Activated CD8-positive, alpha-beta memory T cell treated with anti-CD3 and anti-CD28 coated beads, Interleukin-2, amount 50 U/mL, for 4 hours (primary cell): ENCODE measurements around the gene ZNF283.

Experiments used
- DNase-seq: peaks from one replicate; pipeline ENCODE4 v3.0.0-alpha.2; 2020

ZNF283 gene

DNA sequence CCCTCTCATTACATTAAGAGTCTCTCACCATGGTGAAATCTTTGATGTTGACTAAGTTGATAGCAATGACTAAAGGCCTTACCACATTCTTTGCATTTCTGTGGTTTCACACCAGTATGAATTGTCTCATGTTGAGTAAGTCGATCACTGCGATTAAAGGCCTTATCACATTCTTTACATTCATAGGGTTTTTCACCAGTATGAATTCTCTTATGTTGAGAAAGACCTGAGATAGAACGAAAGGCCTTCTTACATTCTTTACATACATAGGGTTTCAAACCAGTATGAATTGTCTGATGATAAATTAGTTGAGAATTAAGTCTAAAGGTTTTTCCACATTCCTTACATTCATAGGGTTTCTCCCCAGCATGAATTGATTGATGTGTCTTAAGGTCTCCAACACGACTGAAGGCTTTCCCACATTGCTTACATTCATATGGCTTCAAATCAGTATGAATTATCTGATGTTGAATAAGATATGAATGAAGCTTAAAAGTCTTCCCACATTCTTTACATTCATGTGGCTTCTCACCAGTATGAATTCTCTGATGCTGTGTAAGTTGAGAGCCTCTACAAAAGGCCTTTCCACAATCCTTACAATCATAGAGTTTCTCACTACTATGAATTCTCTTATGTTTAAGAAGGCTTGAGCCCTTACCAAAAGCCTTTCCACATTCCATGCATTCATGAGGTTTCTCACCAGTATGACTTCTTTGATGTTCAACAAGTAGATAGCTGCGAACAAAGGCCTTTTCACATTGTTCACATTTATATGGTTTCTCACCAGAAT lies 45.6 kb downstream of the ZNF283 start:
- DNase-seq = no peak

DNA sequence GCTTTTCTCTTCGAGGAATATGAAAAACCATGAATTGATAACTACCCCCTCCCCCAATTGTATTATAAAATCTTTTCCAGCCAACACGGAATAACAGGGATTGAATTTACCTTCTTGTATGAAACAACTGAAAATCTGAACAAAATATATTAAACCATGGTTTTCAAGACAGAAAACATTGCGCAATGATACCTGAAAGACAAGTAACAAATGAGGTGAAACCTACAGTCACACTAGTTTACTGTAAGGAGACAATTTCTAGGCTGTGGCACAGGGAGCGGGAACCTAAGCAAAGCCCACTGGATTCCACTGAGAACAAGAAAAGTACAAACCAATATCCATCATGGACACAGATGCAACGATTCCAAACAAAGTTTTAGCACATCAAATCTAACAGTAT lies 53.4 kb downstream of the ZNF283 start:
- DNase-seq = no peak

DNA sequence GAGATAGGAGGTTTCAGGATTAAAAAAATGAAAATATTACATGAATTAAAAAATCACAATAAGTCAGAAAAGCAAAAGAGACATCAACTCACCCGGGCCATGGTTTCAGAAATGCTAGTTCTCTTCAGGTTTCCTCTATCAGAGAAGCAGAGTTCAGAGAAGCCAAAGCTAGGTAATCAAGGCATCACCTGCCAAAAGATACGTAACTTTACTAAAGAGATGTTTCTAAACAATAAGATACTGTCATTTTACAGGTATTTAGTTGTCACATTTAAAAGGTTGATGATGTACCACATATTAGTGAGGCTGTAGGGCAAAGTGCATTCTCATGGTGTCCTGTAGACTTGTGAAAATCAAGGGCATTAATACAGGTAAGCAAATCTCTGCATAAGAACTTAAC lies 56.7 kb downstream of the ZNF283 start, which contains the start of gene ZNF404:
Gene ZNF404 (minus strand): TSS at position 101 of the 400 bp plus-strand sequence.
- no peak for DNase-seq

DNA sequence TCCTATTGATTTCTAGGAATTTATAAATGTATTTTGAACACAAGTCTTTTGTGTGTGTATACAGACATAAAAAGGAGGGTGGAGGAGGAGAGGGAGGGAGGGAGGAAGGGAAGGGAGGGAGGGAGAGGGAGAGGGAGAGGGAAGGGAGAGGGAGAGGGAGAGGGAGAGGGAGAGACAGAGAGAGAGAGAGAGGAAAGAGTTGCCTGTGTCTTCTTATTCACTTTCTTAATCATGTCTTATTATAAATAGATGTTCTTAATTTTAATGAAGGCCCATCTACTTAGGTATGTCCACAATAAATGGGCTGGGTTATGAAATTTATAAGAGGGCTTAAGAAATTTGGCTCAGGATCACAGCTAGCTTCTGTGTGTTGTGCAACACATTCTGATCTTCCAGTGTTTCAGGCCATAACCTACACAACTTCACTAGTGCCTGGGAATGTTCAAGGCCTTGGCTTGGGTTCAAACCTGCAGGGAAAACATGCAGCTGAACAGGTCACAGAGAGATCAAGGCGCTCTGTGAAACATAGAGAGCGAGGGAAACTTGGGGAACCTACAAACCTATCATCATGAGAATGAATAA lies 68.7 kb downstream of the ZNF283 start:
- no peak for DNase-seq
